Adrenal gland (tissue), 5 donors: ENCODE results near the gene MYCBP2.

Experiments used
- POLR2A ChIP-seq, 2 donors: fragments of 450-650 bp; IDR thresholded peaks; one replicate each; pipeline ENCODE4 v1.6.1; 2017; ENCODE audit warnings: antibody characterized with exemption in 2 of 2, mild to moderate bottlenecking in 2 of 2, moderate library complexity in 1 of 2
- TF ChIP-seq, protein P1 (sequence below), 6 experiments: fragments of 450-650 bp in 4 of 6; fragments of 200-600 bp in 2 of 6; sonication (generic) in 1 of 6; IDR thresholded peaks; 1 replicate in 5 of 6; 2 replicates in 1 of 6; pipeline versions ENCODE4 v1.5.1 to v1.8.0; 2016 to 2021; ENCODE audit warnings: antibody characterized with exemption in 6 of 6, mild to moderate bottlenecking in 2 of 6, moderate library complexity in 1 of 6
- donor health status: DM: no; HTN: no; CAD: no.

- no peak for TF ChIP-seq POLR2A (IDR thresholded peaks at IDR 0.05)
- TF ChIP-seq, protein P1, sequence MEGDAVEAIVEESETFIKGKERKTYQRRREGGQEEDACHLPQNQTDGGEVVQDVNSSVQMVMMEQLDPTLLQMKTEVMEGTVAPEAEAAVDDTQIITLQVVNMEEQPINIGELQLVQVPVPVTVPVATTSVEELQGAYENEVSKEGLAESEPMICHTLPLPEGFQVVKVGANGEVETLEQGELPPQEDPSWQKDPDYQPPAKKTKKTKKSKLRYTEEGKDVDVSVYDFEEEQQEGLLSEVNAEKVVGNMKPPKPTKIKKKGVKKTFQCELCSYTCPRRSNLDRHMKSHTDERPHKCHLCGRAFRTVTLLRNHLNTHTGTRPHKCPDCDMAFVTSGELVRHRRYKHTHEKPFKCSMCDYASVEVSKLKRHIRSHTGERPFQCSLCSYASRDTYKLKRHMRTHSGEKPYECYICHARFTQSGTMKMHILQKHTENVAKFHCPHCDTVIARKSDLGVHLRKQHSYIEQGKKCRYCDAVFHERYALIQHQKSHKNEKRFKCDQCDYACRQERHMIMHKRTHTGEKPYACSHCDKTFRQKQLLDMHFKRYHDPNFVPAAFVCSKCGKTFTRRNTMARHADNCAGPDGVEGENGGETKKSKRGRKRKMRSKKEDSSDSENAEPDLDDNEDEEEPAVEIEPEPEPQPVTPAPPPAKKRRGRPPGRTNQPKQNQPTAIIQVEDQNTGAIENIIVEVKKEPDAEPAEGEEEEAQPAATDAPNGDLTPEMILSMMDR (IDR thresholded peaks at IDR 0.05): no peak
These were observed 21.6 kb downstream of the MYCBP2 start for GRCh38 chr13:77305266-77305665.
